ENCODE measurements around the gene SPRING1.

The SPRING1 gene

DNA sequence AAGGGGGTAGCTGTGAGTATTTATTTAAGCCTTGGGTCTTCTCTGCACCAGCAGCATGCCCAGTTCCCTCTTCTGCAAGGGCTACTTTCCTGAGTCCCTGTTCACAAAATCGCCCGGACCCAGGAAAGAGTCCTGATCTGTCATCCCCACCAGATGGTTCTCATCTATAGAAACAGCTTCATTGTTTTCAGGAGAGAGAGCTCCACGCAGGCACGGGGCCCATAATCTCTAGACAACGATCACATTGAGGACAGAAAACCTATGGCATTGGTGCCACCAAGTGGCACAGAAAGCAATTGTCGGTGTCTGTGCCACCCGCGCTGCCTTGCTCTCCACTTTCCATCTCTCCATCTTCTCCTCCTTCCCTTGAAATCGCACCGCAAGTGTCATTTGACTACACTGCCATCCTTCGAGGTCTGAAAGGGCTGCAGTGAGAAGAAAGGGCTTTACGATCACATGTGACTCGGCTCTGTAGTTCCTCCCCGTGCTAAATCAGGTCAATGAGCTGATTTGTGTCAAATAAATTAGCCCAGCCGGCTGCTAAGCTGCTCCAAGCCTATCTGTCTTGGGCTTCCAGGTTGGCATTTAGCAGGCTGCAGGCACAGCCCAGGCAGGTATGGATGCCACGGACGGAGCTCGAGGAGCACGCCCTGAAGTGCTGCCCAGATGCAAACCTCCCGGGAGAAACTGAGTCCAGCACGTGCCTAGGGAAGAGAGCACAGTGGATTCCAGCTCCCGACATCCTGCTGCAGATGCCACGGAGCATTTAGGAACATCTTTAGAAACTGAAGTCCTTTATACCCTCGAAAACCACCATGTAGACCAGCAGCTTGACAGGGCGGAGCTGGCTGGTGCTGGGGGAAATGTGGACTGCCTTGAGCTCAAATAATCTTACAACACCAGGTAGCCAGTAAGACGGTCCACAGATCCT is 28.8 kb downstream of the SPRING1 start:
- peak; percentile 22 to 43 for DNase-seq

DNA sequence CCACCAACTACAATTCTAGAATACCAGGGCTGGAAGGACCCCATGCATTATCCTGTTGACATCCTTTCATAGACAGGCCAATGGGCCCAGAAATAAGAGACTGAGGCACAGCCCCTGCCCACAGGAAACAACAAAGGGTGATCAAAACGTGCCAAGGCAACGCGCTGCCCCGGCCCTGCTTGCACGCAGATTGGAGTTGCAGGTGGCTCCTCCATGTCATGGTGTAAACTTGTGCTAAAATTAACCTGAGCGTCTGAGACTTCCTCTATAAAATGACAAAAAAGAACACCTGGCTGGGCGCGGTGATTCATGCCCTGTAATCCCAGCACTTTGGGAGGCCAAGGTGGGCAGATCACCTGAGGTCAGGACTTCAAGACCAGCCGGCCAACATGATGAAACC is 30.1 kb downstream of the SPRING1 start:
- no peak for DNase-seq

DNA sequence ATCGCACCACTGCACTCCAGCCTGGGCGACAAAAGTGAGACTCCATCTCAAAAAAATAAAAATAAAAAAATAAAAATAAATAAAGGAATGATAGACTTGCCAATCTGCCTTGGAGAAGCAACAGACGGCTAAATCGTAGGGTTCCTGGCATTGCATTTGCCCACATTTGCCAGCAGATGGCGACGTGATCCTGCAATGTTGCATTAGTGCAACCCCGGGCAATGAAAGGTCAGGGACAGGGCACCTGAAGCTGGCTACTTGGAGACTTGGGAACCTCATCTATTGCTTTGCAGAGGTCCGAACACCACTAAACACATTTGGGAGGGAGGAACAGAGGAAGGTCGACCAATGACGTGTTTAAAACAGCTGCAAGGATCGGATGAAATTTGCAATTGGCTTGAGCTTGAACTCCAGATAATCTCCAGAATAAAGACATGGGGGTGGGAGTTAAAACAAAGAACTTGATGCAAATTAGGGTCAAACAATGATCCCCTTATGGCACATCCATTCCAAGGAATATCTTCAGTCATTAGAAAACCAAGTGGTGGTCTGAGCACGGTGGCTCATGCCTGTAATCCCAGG is 34.6 kb downstream of the SPRING1 start:
- DNase-seq, result peak; percentile 47 to 54

DNA sequence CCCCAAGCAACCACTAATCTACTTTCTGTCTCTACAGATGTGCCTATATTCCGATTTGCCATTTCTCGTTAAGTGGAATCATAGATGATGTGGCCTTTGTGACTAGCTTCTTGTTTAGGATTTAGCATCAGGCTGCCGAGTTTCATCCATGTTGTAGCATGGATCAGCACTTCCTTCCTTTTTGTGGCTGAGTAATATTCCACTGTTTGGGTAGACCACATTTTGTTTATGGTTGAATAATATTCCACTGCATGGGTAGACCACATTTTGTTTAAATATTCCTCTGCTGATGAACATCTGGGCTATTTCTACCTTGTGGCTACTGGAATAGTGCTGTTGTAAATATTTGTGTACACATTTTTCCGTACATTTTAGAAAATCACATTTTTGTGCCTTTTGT is 36.4 kb downstream of the SPRING1 start:
- no peak for DNase-seq

DNA sequence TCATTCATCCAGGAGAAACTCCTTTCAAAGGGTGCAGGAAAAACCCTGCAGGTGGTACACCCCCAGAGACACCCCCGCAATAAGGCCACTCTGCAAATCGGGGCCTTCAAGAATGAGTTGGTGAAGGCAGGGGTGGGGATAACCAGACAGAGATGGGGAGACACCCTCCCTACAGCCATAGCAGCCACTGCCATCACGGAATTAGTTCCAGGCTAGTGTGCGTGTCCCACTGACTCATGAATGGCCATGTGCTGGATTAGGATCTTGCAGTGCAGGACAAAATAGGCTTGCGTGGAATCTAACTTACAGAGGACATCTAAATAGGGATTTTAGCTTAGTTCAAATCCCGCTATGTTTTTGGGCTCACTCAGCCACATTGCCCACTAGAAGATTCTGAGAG is 37.8 kb downstream of the SPRING1 start:
- no peak for DNase-seq

DNA sequence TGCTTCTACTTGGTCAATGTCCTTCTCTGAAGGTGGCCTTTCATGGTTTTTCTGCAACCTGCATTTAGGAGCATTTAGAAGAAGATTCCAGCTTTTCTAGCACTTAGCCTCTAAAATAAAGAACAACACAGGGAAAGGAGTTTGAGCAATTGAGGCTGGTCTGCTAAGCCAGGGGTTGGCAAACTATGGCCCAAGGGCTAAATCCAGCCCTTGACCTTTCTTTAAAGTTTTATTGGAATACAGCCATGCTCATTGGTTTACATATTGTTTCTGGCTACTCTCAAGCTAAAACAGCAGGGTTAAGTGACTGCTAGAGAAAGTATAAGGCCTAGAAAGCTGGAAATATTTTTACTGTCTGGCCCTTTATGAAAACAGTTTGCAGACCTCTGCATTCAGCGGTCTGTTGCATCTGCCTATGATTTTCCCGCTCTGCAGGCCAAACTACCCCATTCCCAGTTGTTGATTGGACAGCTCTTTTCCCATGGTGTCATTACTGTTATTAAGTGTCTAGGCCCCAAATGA is 39.3 kb downstream of the SPRING1 start:
- no peak for DNase-seq

DNA sequence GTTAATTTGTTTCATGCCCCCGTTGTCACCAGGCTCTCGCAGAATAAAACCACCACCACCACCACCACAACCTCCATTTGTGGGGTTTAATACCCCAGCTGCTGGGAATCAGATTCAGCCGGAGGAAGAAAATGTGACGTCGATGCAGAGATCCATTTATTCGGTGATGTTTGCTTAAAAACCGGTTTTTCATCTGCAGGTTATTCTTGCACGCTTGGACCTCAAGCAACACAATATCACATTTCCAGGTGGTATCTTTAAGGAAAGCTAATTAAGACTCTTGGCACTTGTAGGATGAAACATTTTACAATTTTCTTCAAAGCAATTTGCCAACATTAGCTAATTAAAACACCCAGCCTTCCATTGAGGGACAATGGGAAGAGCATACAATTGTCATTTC is 39.8 kb downstream of the SPRING1 start:
- no peak for DNase-seq

DNA sequence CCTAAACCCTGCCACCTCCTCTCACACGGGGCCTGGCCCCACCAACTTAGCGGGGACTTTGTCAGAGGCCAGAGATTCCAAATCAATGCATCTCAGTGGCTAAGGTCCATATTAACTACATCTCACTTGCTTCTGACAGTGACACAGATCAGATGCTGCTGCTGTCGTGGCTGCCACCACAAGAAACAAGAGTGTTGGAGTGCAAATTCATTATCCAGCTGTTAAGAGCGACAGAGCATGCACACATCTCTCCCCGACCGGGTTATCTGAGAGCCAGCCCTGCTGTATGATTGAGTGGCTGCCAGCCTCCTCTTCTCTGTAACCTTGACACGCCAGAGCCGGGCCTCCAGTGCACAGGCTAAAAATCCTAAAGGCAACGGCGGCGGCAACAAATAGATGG is 40.2 kb downstream of the SPRING1 start:
- no peak for DNase-seq

DNA sequence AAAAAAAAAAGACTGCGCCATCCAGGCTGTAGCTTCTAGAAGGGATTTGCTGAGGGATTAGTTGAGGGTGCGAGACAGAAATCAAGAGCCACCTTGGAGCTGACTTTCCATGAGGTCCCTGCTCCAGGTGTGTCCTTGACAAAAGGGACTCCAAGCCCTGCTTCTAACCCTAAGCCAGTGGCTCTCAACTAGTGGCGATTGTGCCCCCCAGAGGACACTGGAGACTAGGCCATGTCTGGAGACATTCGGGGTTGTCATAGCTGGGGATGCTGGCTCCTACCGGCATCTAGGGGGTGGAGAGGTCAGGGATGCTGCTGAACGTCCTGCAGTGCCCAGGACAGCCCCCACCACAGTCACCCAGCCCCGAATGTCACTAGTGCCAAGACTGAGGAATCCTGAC is 40.6 kb downstream of the SPRING1 start:
- DNase-seq, result no peak

DNA sequence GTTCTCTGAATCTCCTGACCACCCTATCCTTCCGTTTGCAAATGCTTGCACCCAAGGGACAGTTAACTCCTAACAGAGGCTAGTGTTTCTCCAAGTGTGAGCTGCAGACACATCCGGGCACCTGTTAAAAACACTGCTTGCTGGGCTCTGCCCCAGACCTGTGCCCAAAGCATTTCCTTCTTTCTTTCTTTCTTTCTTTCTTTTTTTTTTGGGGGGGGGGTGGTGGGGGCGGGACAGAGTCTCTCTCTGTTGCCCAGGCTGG is 42.5 kb downstream of the SPRING1 start:
- DNase-seq, result no peak

DNA sequence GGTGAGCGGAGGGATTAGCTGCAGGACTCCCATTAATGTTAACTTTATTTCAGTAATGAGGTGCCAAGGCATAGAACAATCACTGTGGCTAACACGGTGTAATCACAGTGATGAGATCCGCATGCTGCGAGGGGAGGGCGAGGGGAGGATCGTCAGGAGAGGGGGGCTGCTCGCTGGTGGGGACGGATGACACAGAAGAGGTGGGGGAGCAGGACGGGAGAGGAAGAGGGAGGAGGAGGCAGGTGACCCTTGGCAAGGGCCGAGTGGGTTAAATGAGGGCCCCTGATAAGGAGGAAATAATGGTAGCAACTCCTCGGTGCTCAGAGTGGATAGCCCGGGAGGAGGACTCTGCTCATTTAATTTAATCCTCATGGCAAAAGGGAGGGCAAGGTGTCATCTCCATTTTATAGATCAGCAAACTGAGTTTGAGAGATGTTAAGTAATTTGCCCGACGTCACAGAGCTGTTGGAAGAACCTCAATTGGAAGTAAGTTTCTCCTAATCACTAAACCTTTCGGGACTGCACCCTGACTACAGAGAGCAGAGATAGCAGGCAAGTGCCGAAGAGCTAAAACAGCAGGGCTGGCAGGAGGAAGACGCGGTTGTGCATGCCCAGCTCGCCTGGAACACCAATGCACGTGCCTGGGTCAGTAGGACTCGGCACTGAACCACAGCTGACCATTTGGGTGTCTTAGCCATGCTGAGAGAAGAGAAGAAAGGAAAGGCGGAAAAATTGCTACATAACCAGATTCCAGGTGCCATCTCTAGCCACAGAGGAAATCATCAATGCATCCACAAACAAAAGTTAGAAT is 43.0 kb downstream of the SPRING1 start:
- no peak for DNase-seq

DNA sequence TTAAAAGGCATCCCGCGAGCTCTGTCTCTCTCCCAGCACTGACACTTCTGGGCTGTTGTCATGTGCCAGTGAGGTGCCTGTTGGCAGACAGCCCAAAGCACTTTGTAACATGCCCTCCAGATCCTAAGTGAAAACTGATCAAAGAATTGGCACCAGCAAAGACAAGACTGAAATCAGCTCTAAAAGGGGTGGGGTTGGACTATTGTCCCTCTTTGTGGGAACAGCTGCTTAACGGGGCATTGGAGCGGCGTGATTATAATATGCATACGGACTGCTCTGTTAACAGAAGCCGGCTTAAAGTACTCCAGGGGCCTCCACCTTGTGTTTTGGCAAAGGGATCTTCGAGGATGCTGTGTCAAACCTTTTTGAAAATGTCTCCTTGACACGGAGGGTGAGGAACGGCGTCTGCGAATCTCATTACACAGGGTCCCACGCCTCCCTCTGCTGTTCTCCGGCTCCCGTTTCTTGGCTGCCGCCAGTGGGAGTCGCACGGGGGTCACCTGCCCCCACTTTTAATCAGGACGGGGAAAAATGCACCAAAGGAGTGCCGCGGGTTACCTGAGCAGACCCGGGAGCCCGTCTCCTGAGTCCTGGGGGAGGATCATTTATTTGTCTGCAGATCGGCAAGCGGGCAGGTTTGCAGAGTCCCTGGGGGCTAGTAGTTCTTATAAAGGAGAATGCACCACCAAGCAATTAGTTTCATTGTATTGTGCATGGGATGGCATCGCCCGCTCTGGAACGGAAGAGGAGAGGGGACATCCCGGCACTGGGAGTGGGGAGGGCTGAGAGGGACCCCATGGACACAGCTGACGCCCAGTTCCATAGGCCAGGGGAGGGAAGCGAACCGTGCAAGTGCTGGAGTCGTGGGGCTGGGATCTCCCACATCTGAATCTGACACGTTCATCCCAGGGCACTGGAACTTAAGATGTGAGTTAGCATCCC is 44.3 kb downstream of the SPRING1 start:
- no peak for DNase-seq

DNA sequence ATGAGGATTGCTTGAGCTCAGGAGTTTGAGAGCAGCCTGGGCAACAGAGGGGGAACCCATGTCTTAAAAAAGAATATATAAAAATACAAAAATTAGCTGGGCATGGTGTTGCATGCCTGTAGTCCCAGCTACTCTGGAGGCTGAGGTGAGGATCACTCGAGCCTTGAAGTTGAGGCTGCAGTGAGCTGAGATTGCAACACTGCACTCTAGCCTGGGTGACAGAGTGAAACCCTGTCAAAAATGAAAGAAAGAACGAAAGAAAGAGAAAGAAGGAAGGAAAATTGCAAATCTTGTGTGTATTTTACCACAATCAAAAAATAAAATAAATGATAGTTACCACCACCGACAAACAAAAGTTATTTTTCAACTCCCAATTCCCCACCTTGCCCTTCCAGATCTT is 45.3 kb downstream of the SPRING1 start:
- DNase-seq, result no peak

DNA sequence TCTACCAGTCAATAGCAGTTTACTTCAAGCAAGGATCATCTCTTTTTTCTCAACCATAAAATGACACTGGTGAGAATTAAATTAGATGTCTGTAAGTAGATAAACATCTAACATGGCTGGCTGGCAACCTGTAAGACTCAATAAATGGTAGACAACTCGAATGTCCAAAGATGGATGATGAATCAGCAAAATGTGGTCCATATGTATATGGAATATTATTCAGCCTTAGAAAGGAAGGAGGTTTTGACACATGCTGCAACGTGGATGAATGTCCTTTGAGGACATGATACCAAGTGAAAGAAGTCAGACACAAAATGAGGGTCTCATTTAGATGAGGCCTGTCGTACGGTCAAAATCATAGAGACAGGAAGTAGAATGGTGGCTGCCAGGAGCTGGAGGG is 46.2 kb downstream of the SPRING1 start:
- DNase-seq, result no peak

DNA sequence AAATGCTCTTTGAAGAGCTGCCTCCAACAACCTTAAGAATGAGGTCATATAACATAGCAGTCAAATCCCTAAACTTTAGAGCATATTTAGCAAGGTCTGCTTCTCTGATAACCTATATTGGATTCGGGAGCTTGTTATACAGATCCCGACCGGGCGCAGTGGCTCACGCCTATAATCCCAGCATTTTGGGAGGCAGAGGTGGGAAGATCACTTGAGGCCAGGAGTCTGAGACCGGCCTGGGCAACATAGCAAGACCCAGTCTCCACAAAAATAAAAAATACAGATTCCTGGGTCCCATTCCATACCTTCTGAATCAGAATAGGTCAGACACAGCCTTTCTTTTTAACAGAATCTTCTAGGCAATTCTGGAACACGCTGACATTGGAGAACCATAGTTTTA is 46.7 kb downstream of the SPRING1 start:
- DNase-seq, result no peak

DNA sequence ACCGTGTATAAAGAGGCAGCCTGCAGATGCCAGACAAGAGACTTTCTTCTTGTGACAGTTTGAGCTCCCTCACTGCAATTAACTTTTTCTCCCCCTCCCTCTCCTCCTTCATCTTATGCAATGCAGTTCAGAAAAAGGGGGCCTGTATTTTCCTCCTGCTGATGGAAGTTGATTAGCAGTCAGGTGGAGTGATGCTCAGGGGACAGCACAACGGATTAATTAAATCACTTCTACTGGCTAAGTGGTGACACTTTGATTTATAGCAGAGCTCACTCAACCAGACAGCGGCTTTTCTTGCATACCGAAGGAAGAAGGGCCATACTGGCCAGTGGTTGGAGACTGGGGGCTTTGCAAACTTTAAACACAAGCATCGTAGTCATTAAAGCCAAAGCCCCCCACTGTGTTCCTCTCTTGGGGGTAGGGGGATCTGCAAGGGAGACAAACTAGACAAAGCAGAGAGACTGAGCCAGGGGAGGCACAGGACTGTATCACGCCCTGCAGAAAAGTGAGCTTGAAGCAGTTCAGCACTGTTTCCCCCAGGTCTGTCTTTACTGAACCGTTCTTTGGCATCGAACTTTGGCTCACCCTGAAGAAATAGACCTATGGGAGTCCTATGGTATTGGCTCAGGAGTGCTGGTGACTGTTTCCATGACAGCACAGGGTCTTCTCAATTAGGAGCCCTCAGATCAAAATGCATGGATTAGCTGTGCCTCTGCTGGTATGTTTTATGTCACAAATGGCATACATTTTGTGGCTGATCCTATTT is 47.7 kb downstream of the SPRING1 start:
- DNase-seq, result no peak

DNA sequence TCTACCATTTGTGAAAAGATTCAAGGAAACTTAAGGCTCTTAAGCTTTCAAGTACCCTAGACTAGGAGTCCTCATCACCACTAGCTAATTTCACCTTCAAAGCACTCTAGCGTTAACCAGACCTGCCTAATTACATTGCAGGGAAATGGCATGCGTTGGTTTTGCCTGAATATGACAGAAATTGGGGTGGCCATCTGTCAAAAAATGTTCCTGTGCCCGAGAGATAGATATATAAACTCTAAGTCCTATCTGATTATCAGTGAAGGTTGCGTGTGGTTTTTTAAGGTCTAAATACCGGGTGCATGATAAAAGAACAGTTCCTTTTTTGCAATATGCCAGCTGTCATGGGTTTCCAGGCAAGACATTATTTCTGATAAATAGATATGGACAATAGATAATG is 48.3 kb downstream of the SPRING1 start:
- no peak for DNase-seq
